ENCODE measurements around the gene C15orf39.

C15orf39 gene

GRCh38 chr15:75156326-75157215, 45.1 kb upstream of the C15orf39 start:
- no peak for DNase-seq
- H3K4me3 ChIP-seq (ENCODE audit: low read depth, low read length), result no peak overlapping the region
- H3K27me3 ChIP-seq (replicated peaks), result no peaks in the 10 kb centered on the region
- in situ Hi-C loops (cut with HindIII; ENCODE audit: low pct_ligation_motif_present, low sequenced_read_pairs), result no loop called here
- no peaks in the 10 kb centered on the region for H3K36me3 ChIP-seq (replicated peaks)
- no peak overlapping the region for H3K27ac ChIP-seq
- TF ChIP-seq CTCF (IDR thresholded peaks at IDR 0.05; ENCODE audit: low read depth, low read length, missing control alignments), result no peak

GRCh38 chr15:75158402-75158801, 43.3 kb upstream of the C15orf39 start:
- H3K4me3 ChIP-seq (ENCODE audit: low read depth, low read length), result no peak overlapping the region
- no peak for DNase-seq
- TF ChIP-seq CTCF (IDR thresholded peaks at IDR 0.05; ENCODE audit: low read depth, low read length, missing control alignments), result no peak
- in situ Hi-C loops (cut with HindIII; ENCODE audit: low pct_ligation_motif_present, low sequenced_read_pairs), result no loop called here
- no peak overlapping the region for H3K27ac ChIP-seq
- no peaks in the 10 kb centered on the region for H3K36me3 ChIP-seq (replicated peaks)
- no peaks in the 10 kb centered on the region for H3K27me3 ChIP-seq (replicated peaks)

GRCh38 chr15:75159244-75159643, 42.4 kb upstream of the C15orf39 start:
- H3K4me3 ChIP-seq (ENCODE audit: low read depth, low read length), result no peak overlapping the region
- no peak overlapping the region for H3K27ac ChIP-seq
- DNase-seq, result no peak
- in situ Hi-C loops (cut with HindIII; ENCODE audit: low pct_ligation_motif_present, low sequenced_read_pairs), result no loop called here
- H3K36me3 ChIP-seq (replicated peaks), result no peaks in the 10 kb centered on the region
- H3K27me3 ChIP-seq (replicated peaks), result no peaks in the 10 kb centered on the region
- TF ChIP-seq CTCF (IDR thresholded peaks at IDR 0.05; ENCODE audit: low read depth, low read length, missing control alignments), result no peak

GRCh38 chr15:75161106-75161916, 40.4 kb upstream of the C15orf39 start:
- Histone ChIP-seq H3K27ac (no peak overlapping the region), H3K4me3 (ENCODE audit: low read depth, low read length) (no peak overlapping the region), H3K36me3 (replicated peaks) (no peaks in the 10 kb centered on the region), H3K27me3 (replicated peaks) (no peaks in the 10 kb centered on the region)
- DNase-seq, result no peak
- no peak for TF ChIP-seq CTCF (IDR thresholded peaks at IDR 0.05; ENCODE audit: low read depth, low read length, missing control alignments)
- in situ Hi-C loops (cut with HindIII; ENCODE audit: low pct_ligation_motif_present, low sequenced_read_pairs), result no loop called here

- no peak overlapping the region for H3K4me3 ChIP-seq (ENCODE audit: low read depth, low read length)
- in situ Hi-C loops (cut with HindIII; ENCODE audit: low pct_ligation_motif_present, low sequenced_read_pairs), result no loop called here
- no peak for DNase-seq
- no peaks in the 10 kb centered on the region for H3K36me3 ChIP-seq (replicated peaks)
- no peaks in the 10 kb centered on the region for H3K27me3 ChIP-seq (replicated peaks)
- no peak overlapping the region for H3K27ac ChIP-seq
- TF ChIP-seq CTCF (IDR thresholded peaks at IDR 0.05; ENCODE audit: low read depth, low read length, missing control alignments), result no peak
Measured at GRCh38 chr15:75161917-75162414, 39.7 kb upstream of the C15orf39 start.

Measured in brain microvascular endothelial cell (primary cell).